GM06990 (cell line): ENCODE measurements around the gene DDOST.

Experiments
- DNase-seq: peaks from one replicate; pipeline ENCODE4 v3.0.0-alpha.2; 2011; ENCODE audit not compliant: insufficient read length; ENCODE audit errors: extremely low read depth
- H3K27me3 ChIP-seq: replicated peaks from 2 replicates; pipeline ENCODE4 v1.6.0; 2011; ENCODE audit warnings: low read length; ENCODE audit not compliant: control insufficient read depth, insufficient read depth
- H3K36me3 ChIP-seq: 2 replicates; pipeline ENCODE4 v1.5.1; 2011; ENCODE audit warnings: low read length; ENCODE audit not compliant: control insufficient read depth, insufficient read depth
- H3K4me3 ChIP-seq: replicated peaks from 2 replicates; pipeline ENCODE4 v1.5.1; 2011; ENCODE audit warnings: low read depth, mild to moderate bottlenecking, control low read depth, low read length
- CTCF ChIP-seq: IDR thresholded peaks from 2 replicates; pipeline ENCODE4 v1.5.1; 2011; ENCODE audit warnings: low read length, control low read depth, mild to moderate bottlenecking, inconsistent platforms; ENCODE audit not compliant: insufficient read depth, poor library complexity, severe bottlenecking

The DDOST gene

GRCh38 chr1:20632386-20632785 is 28.8 kb downstream of the DDOST start:
- Histone ChIP-seq H3K4me3 (no peak overlapping the region), H3K27me3 (no peaks in the 10 kb centered on the region), H3K36me3 (no peaks in the 10 kb centered on the region)
- DNase-seq = no peak
- no peak for TF ChIP-seq CTCF

GRCh38 chr1:20630729-20631128 is 30.4 kb downstream of the DDOST start:
- no peak for DNase-seq
- no peaks in the 10 kb centered on the region for H3K27me3 ChIP-seq
- TF ChIP-seq CTCF = no peak
- H3K4me3 ChIP-seq = no peak overlapping the region
- H3K36me3 ChIP-seq = no peaks in the 10 kb centered on the region

DNA sequence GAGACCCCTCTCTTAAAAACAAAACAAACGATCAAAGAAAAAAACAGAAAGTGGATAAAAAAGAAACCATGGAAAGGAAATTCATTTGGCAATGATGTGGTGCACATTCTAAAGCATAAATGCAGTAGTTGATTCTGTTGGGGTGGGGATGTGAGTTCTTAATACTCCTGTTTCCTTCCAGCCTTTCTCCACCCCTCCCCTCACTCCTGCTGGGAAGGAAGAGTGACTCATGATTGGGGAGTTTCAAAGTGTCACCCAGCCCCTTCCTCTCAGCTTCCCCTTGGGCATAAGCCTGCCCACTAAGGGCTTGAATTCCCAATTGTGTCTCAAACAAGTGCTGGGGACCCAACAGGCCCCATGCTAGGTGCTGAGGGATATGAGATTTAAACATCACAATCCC is 34.6 kb downstream of the DDOST start:
- DNase-seq = no peak
- TF ChIP-seq CTCF = no peak

DNA sequence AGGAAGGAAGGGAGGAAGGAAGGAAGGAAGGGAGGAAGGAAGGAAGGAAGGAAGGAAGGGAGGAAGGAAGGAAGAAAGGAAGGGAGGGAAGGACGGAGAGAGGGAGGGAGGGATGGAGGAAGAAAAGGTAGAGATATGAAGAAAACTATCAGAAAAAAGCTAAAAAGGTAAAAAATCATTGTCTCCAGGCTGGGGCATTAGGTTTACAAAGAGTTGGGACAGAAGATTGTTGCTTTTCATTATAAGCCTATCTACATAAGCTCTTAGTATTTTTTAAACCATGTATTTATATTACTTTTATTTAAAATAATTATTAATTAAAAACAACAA is 35.1 kb downstream of the DDOST start:
- H3K36me3 ChIP-seq = no peaks in the 10 kb centered on the region
- no peak for TF ChIP-seq CTCF

More for the DNA sequence above, 34.6 kb downstream of the DDOST start:
- no peaks in the 10 kb centered on the region for H3K27me3 ChIP-seq
- H3K36me3 ChIP-seq = no peaks in the 10 kb centered on the region
- H3K4me3 ChIP-seq = no peak overlapping the region

DNA sequence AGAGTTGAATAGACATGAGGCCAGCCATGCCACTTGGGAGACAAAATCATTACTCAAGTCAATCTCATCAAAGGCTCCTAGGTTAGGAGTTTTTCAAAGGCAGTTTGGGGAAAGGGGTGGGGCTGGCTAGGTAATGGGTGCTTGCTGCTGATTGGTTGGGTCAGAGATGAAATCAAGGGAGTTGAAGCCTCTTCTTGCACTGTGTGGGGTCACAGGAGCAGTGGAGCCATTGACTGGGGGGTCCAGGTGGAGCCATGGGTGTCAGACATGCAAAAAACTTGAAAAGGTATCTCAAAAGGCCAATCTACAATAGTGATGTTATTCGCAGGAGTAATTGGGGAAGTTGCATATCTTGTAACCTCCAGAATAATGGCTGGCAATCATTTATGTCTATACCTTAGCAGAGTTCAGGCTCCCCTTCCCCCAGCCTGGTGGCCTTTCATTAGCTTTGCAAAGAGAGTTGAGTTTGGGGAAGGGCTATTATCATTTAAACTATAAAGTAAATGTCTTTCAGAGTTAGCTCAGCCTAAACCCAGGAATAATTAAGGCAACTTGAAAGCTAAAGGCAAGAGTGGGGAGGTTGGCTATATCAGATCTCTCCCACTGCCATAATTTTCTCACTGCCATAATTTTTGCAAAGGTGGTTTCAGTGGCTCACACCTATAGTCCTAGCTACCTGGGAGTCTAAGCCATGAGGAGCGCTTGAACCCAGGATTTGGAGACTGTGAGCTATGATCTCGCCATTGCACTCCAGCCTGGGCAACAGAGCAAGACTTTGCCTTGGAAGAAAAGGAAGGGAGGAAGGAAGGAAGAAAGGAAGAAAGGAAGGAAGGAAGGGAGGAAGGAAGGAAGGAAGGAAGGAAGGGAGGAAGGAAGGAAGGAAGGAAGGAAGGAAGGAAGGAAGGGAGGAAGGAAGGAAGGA is 35.7 kb downstream of the DDOST start:
- no peak overlapping the region for H3K4me3 ChIP-seq

More for the DNA sequence above, 35.1 kb downstream of the DDOST start:
- DNase-seq = no peak
- H3K4me3 ChIP-seq = no peak overlapping the region
- H3K27me3 ChIP-seq = no peaks in the 10 kb centered on the region

More for the DNA sequence above, 35.7 kb downstream of the DDOST start:
- Histone ChIP-seq H3K27me3 (no peaks in the 10 kb centered on the region), H3K36me3 (no peaks in the 10 kb centered on the region)
- no peak for TF ChIP-seq CTCF
- no peak for DNase-seq
